Choroid plexus epithelial cell (primary cell): Measurements from ENCODE around the gene GPSM1.

Experiments
- DNase-seq: peaks from one replicate; pipeline ENCODE4 v3.0.0-alpha.2; 2010; ENCODE audit warnings: low read depth
- H3K4me3 ChIP-seq: 2 replicates; pipeline ENCODE4 v1.5.1; 2011; ENCODE audit warnings: low read depth, mild to moderate bottlenecking, control low read depth, low read length, moderate library complexity
- CTCF ChIP-seq: conservative IDR thresholded peaks from 2 replicates; pipeline ENCODE4 v1.5.1; 2011; ENCODE audit warnings: low read depth, mild to moderate bottlenecking, control low read depth, inconsistent platforms, low read length, moderate library complexity

GPSM1 gene

GRCh38 chr9:136329636-136330405 is 2.5 kb downstream of the GPSM1 start:
- DNase-seq, result no peak
- no peak for TF ChIP-seq CTCF
- H3K4me3 ChIP-seq, result peak overlapping the region; percentile 79

GRCh38 chr9:136330406-136330990 is 3.2 kb downstream of the GPSM1 start:
- DNase-seq, result no peak
- H3K4me3 ChIP-seq, result peak overlapping the region; percentile 35
- no peak for TF ChIP-seq CTCF

GRCh38 chr9:136331030-136331429 is 3.7 kb downstream of the GPSM1 start:
- no peak for DNase-seq
- no peak overlapping the region for H3K4me3 ChIP-seq
- no peak for TF ChIP-seq CTCF

- H3K4me3 ChIP-seq, result no peak overlapping the region
- no peak for TF ChIP-seq CTCF
- DNase-seq, result no peak
Observed at GRCh38 chr9:136331556-136332481, 4.5 kb downstream of the GPSM1 start.

- H3K4me3 ChIP-seq, result no peak overlapping the region
- no peak for TF ChIP-seq CTCF
- no peak for DNase-seq
Observed at GRCh38 chr9:136332482-136332983, 5.2 kb downstream of the GPSM1 start.

GRCh38 chr9:136333045-136333444 is 5.7 kb downstream of the GPSM1 start:
- DNase-seq, result no peak
- no peak for TF ChIP-seq CTCF
- H3K4me3 ChIP-seq, result no peak overlapping the region
